Colonic mucosa (tissue), 4 donors: ENCODE measurements around the gene NCAM2. TPM values are rescaled to one million over a fixed set of nuclear protein-coding genes. Genes with fewer than 3 reads are reported as not detected.
"Not testable (repeated sequence)": the region's sequence is repeated elsewhere in the genome, so short reads cannot be mapped to it uniquely, and the experiment has no call there.

ENCODE experiments used
- DNase-seq: peaks from one replicate; pipeline ENCODE4 v3.0.0-alpha.2; 2020
- H3K27ac ChIP-seq: fragments of 200-600 bp; one replicate; pipeline ENCODE4 v1.8.0; 2021
- H3K27me3 ChIP-seq: fragments of 200-600 bp; one replicate; pipeline ENCODE4 v1.8.0; 2021
- H3K36me3 ChIP-seq: fragments of 200-600 bp; one replicate; pipeline ENCODE4 v1.8.0; 2021
- H3K4me1 ChIP-seq: fragments of 200-600 bp; one replicate; pipeline ENCODE4 v1.8.0; 2021; ENCODE audit warnings: mild to moderate bottlenecking
- H3K4me3 ChIP-seq: fragments of 200-600 bp; one replicate; pipeline ENCODE4 v1.8.0; 2021
- H3K9ac ChIP-seq, 2 donors: one replicate each; pipeline ENCODE4 v1.7.0; 2013; ENCODE audit warnings: control low read depth in 2 of 2, low read depth in 2 of 2, low read length in 2 of 2
- H3K9me3 ChIP-seq: fragments of 200-600 bp; one replicate; pipeline ENCODE4 v1.8.0; 2021
- CTCF ChIP-seq: fragments of 200-600 bp; IDR thresholded peaks from one replicate; pipeline ENCODE4 v1.8.0; 2022; ENCODE audit warnings: antibody characterized with exemption, mild to moderate bottlenecking
- intact Hi-C: fragments of 100-400 bp; cut with DNase I; formaldehyde crosslinking; loops from one replicate; pipeline ENCODE4 v1.14.1; 2022
- total RNA-seq, 2 donors: library from RNA; stranded (reverse); fragmentation: NEBNext Ultra II Directional in 1 of 2; extraction: Animal tissue kit (Norgen Biotek cat#: 25700) in 1 of 2; gene quantifications; one replicate each; pipeline ENCODE4 v1.2.1, GENCODE V29; 2021
- donor health status: healthy.
- donor health status: DM: no; HTN: no; CAD: no.
- donor health status: DM: no; HTN: no; CAD: no.

Gene NCAM2
- total RNA-seq, 2 donors from 2014 or later: 0.52 to 2.8 TPM

- Histone ChIP-seq H3K27me3 (no peaks in the 10 kb centered on the region), H3K4me3 (no peak overlapping the region), H3K27ac (no peak overlapping the region), H3K36me3 (no peaks in the 10 kb centered on the region), H3K9me3 (no peaks in the 10 kb centered on the region), H3K9ac (no peak overlapping the region), H3K4me1 (no peaks in the 10 kb centered on the region)
- intact Hi-C loops: no loop called here
- no peak for TF ChIP-seq CTCF
- no peak for DNase-seq
Measured at GRCh38 chr21:21396424-21396823, 398.2 kb downstream of the NCAM2 start.

GRCh38 chr21:21397464-21397863 is 399.3 kb downstream of the NCAM2 start:
- Histone ChIP-seq H3K4me3 (no peak overlapping the region), H3K4me1 (no peaks in the 10 kb centered on the region), H3K9ac (no peak overlapping the region), H3K27ac (no peak overlapping the region), H3K27me3 (no peaks in the 10 kb centered on the region), H3K36me3 (no peaks in the 10 kb centered on the region), H3K9me3 (no peaks in the 10 kb centered on the region)
- no peak for TF ChIP-seq CTCF
- no peak for DNase-seq
- intact Hi-C loops: no loop called here

- intact Hi-C loops: no loop called here
- H3K27me3 ChIP-seq: no peaks in the 10 kb centered on the region
- no peak overlapping the region for H3K9ac ChIP-seq
- no peak for TF ChIP-seq CTCF
- H3K9me3 ChIP-seq: no peaks in the 10 kb centered on the region
- DNase-seq: no peak
- H3K36me3 ChIP-seq: no peaks in the 10 kb centered on the region
- no peak overlapping the region for H3K4me3 ChIP-seq
- H3K4me1 ChIP-seq: no peaks in the 10 kb centered on the region
- no peak overlapping the region for H3K27ac ChIP-seq
Measured at GRCh38 chr21:21401444-21401843, 403.2 kb downstream of the NCAM2 start.

- H3K9ac ChIP-seq, H3K4me1 ChIP-seq, H3K36me3 ChIP-seq, H3K27ac ChIP-seq, H3K9me3 ChIP-seq, H3K4me3 ChIP-seq, H3K27me3 ChIP-seq, DNase-seq, intact Hi-C loops: not testable (repeated sequence)
Measured at GRCh38 chr21:21402187-21402586, 404.0 kb downstream of the NCAM2 start.

- intact Hi-C loops, H3K9ac ChIP-seq, H3K4me1 ChIP-seq, H3K9me3 ChIP-seq, DNase-seq, H3K27ac ChIP-seq, H3K36me3 ChIP-seq, H3K4me3 ChIP-seq, H3K27me3 ChIP-seq: not testable (repeated sequence)
Measured at GRCh38 chr21:21404261-21404660, 406.1 kb downstream of the NCAM2 start.

GRCh38 chr21:21406921-21407320 is 408.7 kb downstream of the NCAM2 start:
- Histone ChIP-seq H3K9ac (no peak overlapping the region), H3K9me3 (no peaks in the 10 kb centered on the region), H3K27me3 (no peaks in the 10 kb centered on the region), H3K36me3 (no peaks in the 10 kb centered on the region), H3K4me3 (no peak overlapping the region), H3K4me1 (no peaks in the 10 kb centered on the region), H3K27ac (no peak overlapping the region)
- intact Hi-C loops: no loop called here
- DNase-seq: no peak
- no peak for TF ChIP-seq CTCF

- Histone ChIP-seq H3K9ac (no peak overlapping the region), H3K9me3 (peaks cover 2% of the 10 kb centered on the region), H3K27ac (no peak overlapping the region), H3K27me3 (no peaks in the 10 kb centered on the region), H3K36me3 (no peaks in the 10 kb centered on the region), H3K4me3 (no peak overlapping the region), H3K4me1 (no peaks in the 10 kb centered on the region)
- no peak for DNase-seq
- intact Hi-C loops: no loop called here
- TF ChIP-seq CTCF: no peak
Measured at GRCh38 chr21:21412096-21412495, 413.9 kb downstream of the NCAM2 start.
